D721Med (cell line): ENCODE results near the gene CLP1.
"Not testable (repeated sequence)": the region's sequence is repeated elsewhere in the genome, so short reads cannot be mapped to it uniquely, and the experiment has no call there.

Experiments
- DNase-seq: peaks from one replicate; pipeline ENCODE4 v3.0.0; 2011; ENCODE audit warnings: low spot score; ENCODE audit not compliant: insufficient read length
- FAIRE-seq: peaks from 2 replicates; lab custom pipeline; 2011; peaks lifted over from hg19 to GRCh38; lab: Jason Lieb, UNC
- CTCF ChIP-seq: IDR thresholded peaks from 2 replicates; pipeline ENCODE4 v1.5.1; 2012; ENCODE audit warnings: mild to moderate bottlenecking, control low read depth; ENCODE audit not compliant: insufficient read depth; ENCODE audit errors: missing control alignments

Gene CLP1

GRCh38 chr11:57703341-57703740 is 45.8 kb downstream of the CLP1 start:
- DNase-seq: no peak
- FAIRE-seq: no peak
- TF ChIP-seq CTCF: no peak

- no peak for TF ChIP-seq CTCF
- DNase-seq (no peak), FAIRE-seq (no peak)
Measured at GRCh38 chr11:57704932-57705331, 47.4 kb downstream of the CLP1 start.

- not testable (repeated sequence) for FAIRE-seq, DNase-seq
Measured at GRCh38 chr11:57705432-57705831, 47.9 kb downstream of the CLP1 start.

GRCh38 chr11:57709802-57710367 is 52.3 kb downstream of the CLP1 start:
- TF ChIP-seq CTCF: no peak
- DNase-seq (no peak), FAIRE-seq (no peak)
